RWPE2 (cell line): ENCODE measurements around the gene RAB7A.

ENCODE experiments used
- ATAC-seq: fragments of 200-7000 bp; cut with Tn5 transposase; 3 replicates; pipeline ENCODE4 v1.9.1; 2021; ENCODE audit warnings: low read depth
- DNase-seq: peaks from one replicate; pipeline ENCODE4 v3.0.0-alpha.2; 2020; ENCODE audit warnings: low spot score
- H3K27ac ChIP-seq: fragments of 450-650 bp; 2 replicates; pipeline ENCODE4 v1.5.1; 2017; ENCODE audit warnings: mild to moderate bottlenecking; ENCODE audit not compliant: poor library complexity, severe bottlenecking
- H3K27me3 ChIP-seq: fragments of 250-450 bp; sonication (Bioruptor Pico); 2 replicates; pipeline ENCODE4 v1.5.1; 2021; ENCODE audit warnings: mild to moderate bottlenecking, moderate library complexity; ENCODE audit not compliant: insufficient read depth, poor library complexity, severe bottlenecking
- H3K36me3 ChIP-seq: fragments of 250-450 bp; sonication (Bioruptor Pico); 2 replicates; pipeline ENCODE4 v1.5.1; 2020; ENCODE audit warnings: low read depth, mild to moderate bottlenecking, moderate library complexity
- H3K4me1 ChIP-seq: fragments of 250-450 bp; sonication (Bioruptor Pico); 2 replicates; pipeline ENCODE4 v1.5.1; 2021; ENCODE audit warnings: mild to moderate bottlenecking, moderate library complexity; ENCODE audit not compliant: insufficient read depth, poor library complexity, severe bottlenecking
- H3K4me3 ChIP-seq: fragments of 250-450 bp; sonication (Bioruptor Pico); 2 replicates; pipeline ENCODE4 v1.5.1; 2021; ENCODE audit warnings: mild to moderate bottlenecking, moderate library complexity; ENCODE audit not compliant: severe bottlenecking
- H3K9me3 ChIP-seq: fragments of 250-450 bp; sonication (Bioruptor Pico); 2 replicates; pipeline ENCODE4 v1.5.1; 2021; ENCODE audit warnings: mild to moderate bottlenecking, moderate library complexity; ENCODE audit not compliant: severe bottlenecking
- TF ChIP-seq, protein P1 (sequence below): fragments of 450-650 bp; IDR thresholded peaks from one replicate; pipeline ENCODE4 v1.5.1; 2017; ENCODE audit warnings: mild to moderate bottlenecking, moderate library complexity; ENCODE audit not compliant: poor library complexity, severe bottlenecking

The RAB7A gene

DNA sequence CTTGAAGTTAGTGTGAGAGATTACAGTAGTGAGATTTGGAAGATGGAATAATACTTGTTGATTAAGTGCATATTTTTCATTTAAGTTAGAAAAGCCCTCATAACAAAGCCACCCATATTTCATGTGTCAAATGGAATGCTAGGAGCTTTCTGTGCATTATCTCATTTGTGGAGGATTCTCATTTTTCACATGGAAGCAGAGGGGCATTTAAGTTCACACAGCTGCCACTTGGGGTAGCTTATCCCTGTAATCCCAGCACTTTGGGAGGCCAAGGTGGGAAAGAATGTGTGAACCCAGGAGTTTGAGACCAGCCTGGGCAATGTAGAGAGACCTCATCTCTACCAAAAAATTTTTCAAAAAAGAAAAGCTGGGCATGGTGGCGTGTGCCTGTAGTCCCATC, 55.2 kb downstream of the RAB7A start:
- DNase-seq (no peak), ATAC-seq (no peak)
- no peak overlapping the region for H3K4me3 ChIP-seq
- TF ChIP-seq, protein P1, sequence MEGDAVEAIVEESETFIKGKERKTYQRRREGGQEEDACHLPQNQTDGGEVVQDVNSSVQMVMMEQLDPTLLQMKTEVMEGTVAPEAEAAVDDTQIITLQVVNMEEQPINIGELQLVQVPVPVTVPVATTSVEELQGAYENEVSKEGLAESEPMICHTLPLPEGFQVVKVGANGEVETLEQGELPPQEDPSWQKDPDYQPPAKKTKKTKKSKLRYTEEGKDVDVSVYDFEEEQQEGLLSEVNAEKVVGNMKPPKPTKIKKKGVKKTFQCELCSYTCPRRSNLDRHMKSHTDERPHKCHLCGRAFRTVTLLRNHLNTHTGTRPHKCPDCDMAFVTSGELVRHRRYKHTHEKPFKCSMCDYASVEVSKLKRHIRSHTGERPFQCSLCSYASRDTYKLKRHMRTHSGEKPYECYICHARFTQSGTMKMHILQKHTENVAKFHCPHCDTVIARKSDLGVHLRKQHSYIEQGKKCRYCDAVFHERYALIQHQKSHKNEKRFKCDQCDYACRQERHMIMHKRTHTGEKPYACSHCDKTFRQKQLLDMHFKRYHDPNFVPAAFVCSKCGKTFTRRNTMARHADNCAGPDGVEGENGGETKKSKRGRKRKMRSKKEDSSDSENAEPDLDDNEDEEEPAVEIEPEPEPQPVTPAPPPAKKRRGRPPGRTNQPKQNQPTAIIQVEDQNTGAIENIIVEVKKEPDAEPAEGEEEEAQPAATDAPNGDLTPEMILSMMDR: no peak
- peaks cover 7% of the 10 kb centered on the region for H3K36me3 ChIP-seq
- H3K27ac ChIP-seq: no peak overlapping the region
- peaks cover 10% of the 10 kb centered on the region for H3K4me1 ChIP-seq
- no peaks in the 10 kb centered on the region for H3K27me3 ChIP-seq
- no peaks in the 10 kb centered on the region for H3K9me3 ChIP-seq

DNA sequence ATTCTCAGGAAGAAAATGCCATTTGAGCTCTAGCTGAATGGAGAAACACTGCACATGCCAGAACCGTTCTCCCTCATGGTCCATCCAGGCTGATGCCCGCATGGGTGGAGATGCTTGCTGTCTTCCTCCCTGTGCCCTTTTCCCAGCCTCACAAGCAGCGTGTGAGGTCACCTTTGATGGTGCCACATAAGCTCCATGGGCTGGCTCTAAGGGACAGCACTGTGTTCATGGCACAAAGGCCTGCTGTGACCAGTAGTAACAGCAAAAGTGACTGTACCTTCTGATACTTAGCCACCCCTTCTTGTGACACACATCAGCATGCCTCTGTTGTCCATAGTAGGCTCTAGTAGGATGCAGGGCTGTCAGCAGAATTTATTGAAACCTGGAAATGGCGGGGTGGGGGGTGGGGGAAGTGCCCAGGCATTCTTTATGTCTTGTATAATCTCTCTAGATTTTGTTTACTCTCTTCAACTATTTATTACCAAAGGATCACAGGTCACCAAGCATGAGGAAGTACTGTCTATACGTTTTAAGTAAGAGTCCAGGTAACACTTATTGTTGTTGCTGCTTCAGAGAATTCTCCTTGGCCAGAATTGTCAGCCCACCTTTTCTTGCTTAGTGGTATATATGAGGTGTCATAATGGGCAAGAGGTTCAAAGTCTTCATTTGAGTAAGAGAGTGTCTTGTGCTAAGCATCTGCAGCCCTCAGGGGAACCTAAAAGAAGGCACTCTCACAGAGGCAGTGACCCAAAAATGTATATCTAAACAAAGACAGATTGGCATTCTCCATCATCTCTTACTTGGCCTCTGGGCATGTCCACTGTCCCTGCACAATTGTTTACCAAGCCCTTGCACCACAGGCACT, 56.5 kb downstream of the RAB7A start:
- no peak overlapping the region for H3K27ac ChIP-seq
- H3K9me3 ChIP-seq: no peaks in the 10 kb centered on the region
- H3K4me1 ChIP-seq: peaks cover 23% of the 10 kb centered on the region
- H3K4me3 ChIP-seq: no peak overlapping the region
- no peaks in the 10 kb centered on the region for H3K27me3 ChIP-seq
- DNase-seq (no peak), ATAC-seq (no peak)
- TF ChIP-seq, protein P1: no peak
- peaks cover 5% of the 10 kb centered on the region; the same call in 1 of the 2 replicates for H3K36me3 ChIP-seq

DNA sequence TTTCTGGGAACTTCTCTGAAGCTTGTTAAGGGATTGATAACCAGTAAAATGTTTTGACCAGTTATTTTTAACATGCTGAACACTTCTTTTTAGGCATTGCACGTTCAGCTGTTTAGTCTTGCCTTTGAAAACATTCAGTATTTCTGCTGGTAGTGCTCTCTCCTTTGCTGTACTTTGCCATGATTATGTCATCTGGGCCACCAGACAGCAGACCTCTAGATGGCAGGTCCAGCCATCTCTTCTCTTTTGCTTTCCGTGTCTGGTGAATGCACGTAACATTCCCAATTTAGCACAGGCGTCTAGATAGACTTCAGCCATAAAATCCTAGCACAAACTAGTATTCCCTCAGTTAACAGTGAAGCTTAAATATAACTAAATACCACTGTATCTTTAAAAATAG, 57.8 kb downstream of the RAB7A start:
- no peak overlapping the region for H3K27ac ChIP-seq
- no peaks in the 10 kb centered on the region for H3K36me3 ChIP-seq
- H3K27me3 ChIP-seq: no peaks in the 10 kb centered on the region
- H3K4me1 ChIP-seq: peaks cover 36% of the 10 kb centered on the region
- TF ChIP-seq, protein P1: no peak
- H3K9me3 ChIP-seq: no peaks in the 10 kb centered on the region
- no peak overlapping the region for H3K4me3 ChIP-seq
- DNase-seq (no peak), ATAC-seq (no peak)

DNA sequence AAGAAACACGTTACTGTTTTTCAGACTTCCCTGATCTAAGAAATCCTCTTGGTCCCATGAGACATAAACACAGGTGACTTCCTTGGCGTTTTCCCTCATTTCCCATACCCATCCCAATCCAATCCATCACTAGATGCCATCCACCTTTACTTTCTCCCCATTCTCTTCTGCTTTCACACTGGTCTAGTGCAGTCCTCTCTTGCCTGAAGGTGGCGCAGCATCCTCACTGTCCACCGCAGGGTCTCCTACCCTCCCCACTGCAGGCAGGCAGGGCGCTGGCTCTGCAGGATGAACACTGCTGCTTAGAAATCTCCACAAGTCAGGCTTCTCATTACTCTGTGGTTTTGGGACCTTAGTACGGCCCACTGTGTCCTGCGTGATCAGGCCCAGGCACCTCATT, 58.2 kb downstream of the RAB7A start:
- ATAC-seq (no peak), DNase-seq (no peak)
- TF ChIP-seq, protein P1: peak; percentile 25
- Histone ChIP-seq H3K27me3 (no peaks in the 10 kb centered on the region), H3K4me3 (no peak overlapping the region), H3K4me1 (peaks cover 41% of the 10 kb centered on the region), H3K9me3 (no peaks in the 10 kb centered on the region), H3K27ac (no peak overlapping the region), H3K36me3 (no peaks in the 10 kb centered on the region)

DNA sequence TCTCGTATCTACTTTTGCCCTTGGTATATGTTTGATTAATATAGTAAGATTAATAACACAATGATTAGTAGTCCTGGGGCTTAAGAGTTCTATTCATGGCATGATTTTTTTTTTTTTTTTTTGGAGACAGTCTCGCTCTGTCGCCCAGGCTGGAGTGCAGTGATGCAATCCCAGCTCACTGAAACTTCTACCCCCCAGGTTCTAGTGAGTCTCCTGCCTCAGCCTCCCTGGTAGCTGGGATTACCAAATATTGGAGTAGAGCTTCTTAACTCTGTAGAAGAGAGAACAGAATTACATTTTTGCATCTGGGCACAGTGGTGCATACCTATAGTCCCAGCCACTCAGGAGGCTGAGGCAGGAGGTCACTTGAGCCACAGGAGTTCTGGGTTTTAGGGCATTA, 58.9 kb downstream of the RAB7A start:
- ATAC-seq (no peak), DNase-seq (no peak)
- Histone ChIP-seq H3K9me3 (no peaks in the 10 kb centered on the region), H3K27me3 (no peaks in the 10 kb centered on the region), H3K27ac (peak overlapping the region; percentile 10), H3K4me3 (no peak overlapping the region), H3K36me3 (no peaks in the 10 kb centered on the region), H3K4me1 (peaks cover 44% of the 10 kb centered on the region)
- TF ChIP-seq, protein P1: no peak
